Measurements from ENCODE around the gene HASPIN. TPM values are rescaled to one million over a fixed set of nuclear protein-coding genes. Genes with fewer than 3 reads are reported as not detected.

The HASPIN gene
- total RNA-seq, 4 donors from 2014 or later: 0.13 to 0.23 TPM; not detected in 2

DNA sequence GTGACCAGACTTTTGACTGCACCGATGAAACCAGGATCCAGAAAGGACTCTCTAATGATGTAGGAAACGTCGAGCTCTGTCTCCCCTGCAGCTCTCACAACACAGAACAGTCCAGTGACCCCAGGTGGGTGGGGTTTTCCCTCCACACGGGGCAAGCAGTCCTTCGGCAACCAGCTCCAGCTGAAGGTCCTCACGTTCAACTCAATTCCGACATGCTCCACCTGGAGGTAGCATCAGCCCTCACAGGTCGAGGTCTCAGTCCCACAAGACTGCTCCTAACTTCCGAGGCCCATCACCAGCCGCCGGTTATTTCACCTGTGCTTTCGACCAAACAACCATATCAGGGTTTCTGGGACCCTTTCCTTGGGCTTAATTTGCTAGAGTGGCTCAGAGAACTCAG, 49.1 kb downstream of the HASPIN start:
- intact Hi-C loops (cut with DNase I): no loop called here

DNA sequence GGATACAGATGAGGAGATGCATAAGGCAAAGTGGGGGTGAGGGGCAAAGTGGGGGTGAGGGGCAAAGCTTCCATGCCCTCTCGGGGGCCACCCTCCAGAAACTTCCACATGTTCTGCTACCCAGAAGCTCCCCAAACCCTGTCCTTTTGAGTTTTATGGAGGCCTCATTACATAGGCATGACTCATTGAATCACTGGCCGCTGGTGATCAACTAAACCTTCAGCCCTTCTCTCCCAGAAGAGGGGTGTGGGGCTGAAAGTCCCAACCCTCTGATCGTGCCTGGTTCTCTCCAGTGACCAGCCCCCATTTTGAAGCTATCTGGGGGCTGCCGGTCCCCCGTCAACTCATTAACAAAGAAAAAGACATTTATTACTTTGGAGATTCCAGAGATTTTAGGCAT, 49.8 kb downstream of the HASPIN start:
- Histone ChIP-seq H3K9me3 (no peaks in the 10 kb centered on the region), H3K36me3 (no peaks in the 10 kb centered on the region), H3K4me3 (no peak overlapping the region), H3K4me1 (no peaks in the 10 kb centered on the region), H3K27me3 (peaks cover 0 to 14% (median 0%) of the 10 kb centered on the region in 4 donors), H3K27ac (replicated peaks in 1 of 4) (no peak overlapping the region)
- no peak for DNase-seq (ENCODE audit: extremely low spot score)
- WGBS: 81% methylated on average over 5 of the region's 5 CpGs
- TF ChIP-seq, protein P1, sequence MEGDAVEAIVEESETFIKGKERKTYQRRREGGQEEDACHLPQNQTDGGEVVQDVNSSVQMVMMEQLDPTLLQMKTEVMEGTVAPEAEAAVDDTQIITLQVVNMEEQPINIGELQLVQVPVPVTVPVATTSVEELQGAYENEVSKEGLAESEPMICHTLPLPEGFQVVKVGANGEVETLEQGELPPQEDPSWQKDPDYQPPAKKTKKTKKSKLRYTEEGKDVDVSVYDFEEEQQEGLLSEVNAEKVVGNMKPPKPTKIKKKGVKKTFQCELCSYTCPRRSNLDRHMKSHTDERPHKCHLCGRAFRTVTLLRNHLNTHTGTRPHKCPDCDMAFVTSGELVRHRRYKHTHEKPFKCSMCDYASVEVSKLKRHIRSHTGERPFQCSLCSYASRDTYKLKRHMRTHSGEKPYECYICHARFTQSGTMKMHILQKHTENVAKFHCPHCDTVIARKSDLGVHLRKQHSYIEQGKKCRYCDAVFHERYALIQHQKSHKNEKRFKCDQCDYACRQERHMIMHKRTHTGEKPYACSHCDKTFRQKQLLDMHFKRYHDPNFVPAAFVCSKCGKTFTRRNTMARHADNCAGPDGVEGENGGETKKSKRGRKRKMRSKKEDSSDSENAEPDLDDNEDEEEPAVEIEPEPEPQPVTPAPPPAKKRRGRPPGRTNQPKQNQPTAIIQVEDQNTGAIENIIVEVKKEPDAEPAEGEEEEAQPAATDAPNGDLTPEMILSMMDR (IDR thresholded peaks at IDR 0.05): no peak
- no peak for TF ChIP-seq POLR2AphosphoS5 (IDR thresholded peaks at IDR 0.05)
- TF ChIP-seq EP300 (IDR thresholded peaks at IDR 0.05): no peak
- no peak for TF ChIP-seq POLR2A (IDR thresholded peaks at IDR 0.05; ENCODE audit: low read depth)
- intact Hi-C loops (cut with DNase I): no loop called here

More for the DNA sequence above, 49.1 kb downstream of the HASPIN start:
- no peaks in the 10 kb centered on the region for H3K36me3 ChIP-seq
- TF ChIP-seq, protein P1 (IDR thresholded peaks at IDR 0.05): no peak
- H3K27me3 ChIP-seq: peaks cover 0 to 14% (median 0%) of the 10 kb centered on the region in 4 donors
- DNase-seq (ENCODE audit: extremely low spot score): no peak
- H3K4me3 ChIP-seq: no peak overlapping the region
- 73% methylated on average over 12 of the region's 12 CpGs for WGBS
- peaks cover 0 to 5% (median under 1%) of the 10 kb centered on the region in 4 donors for H3K9me3 ChIP-seq
- H3K4me1 ChIP-seq: no peaks in the 10 kb centered on the region
- no peak overlapping the region for H3K27ac ChIP-seq (replicated peaks in 1 of 4)

DNA sequence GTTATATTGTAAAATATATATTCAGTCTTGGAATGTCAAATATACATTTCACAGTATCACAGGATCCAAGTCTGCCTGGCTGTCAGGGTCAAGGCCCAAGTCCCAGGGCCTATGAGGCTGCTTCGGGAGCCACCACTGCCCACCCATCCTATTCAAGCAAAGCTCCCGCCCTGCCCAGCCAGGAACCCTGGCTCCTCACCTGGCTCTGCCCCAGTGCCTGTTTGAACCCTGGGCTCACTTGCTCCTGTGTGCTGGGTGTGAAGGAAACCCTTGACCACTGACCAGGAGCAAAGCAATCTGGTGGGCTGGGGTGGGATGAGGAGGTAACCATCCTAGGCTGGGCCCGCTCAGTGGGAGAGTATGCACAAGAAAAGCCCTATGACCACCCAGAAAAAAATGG, 50.3 kb downstream of the HASPIN start:
- 100% methylated on average over 3 of the region's 3 CpGs for WGBS
- H3K27me3 ChIP-seq: peaks cover 0 to 14% (median 0%) of the 10 kb centered on the region in 4 donors
- no peak for DNase-seq (ENCODE audit: extremely low spot score)

More for the DNA sequence above, 50.3 kb downstream of the HASPIN start:
- Histone ChIP-seq H3K4me1 (no peaks in the 10 kb centered on the region), H3K4me3 (no peak overlapping the region), H3K36me3 (no peaks in the 10 kb centered on the region), H3K27ac (replicated peaks in 1 of 4) (no peak overlapping the region), H3K9me3 (no peaks in the 10 kb centered on the region)
- TF ChIP-seq POLR2A (IDR thresholded peaks at IDR 0.05; ENCODE audit: low read depth) (no peak), POLR2AphosphoS5 (IDR thresholded peaks at IDR 0.05) (no peak)
- TF ChIP-seq, protein P1 (IDR thresholded peaks at IDR 0.05): no peak
- intact Hi-C loops (cut with DNase I): no loop called here

Other genes with a start within 250 kb of the HASPIN start
- 1 to 10 TPM; 1.7 to 2.9 (median 2.5) TPM for gene ASPA, start 247.9 kb upstream of the HASPIN start, total RNA-seq
- under 1 TPM; 0.26 to 0.83 (median 0.45) TPM for gene TRPV3, start 166.1 kb upstream of the HASPIN start, total RNA-seq
- 1 to 10 TPM; 2.0 to 5.0 (median 3.1) TPM for gene TRPV1, start 114.5 kb upstream of the HASPIN start, total RNA-seq
- gene SHPK, start 87.7 kb upstream of the HASPIN start, total RNA-seq: 10 to 100 TPM in 1 of 4 donors, 1 to 10 TPM in 3; 5.0 to 10.7 (median 5.6) TPM
- gene CTNS, start 87.1 kb upstream of the HASPIN start, total RNA-seq: 10 to 100 TPM; 10.4 to 20.3 (median 15.5) TPM
- 100 to 1,000 TPM in 3 of 4 donors, 10 to 100 TPM in 1; 98.0 to 175 (median 115) TPM for gene TAX1BP3, start 55.3 kb upstream of the HASPIN start, total RNA-seq
- 10 to 100 TPM; 15.8 to 38.2 (median 23.6) TPM for gene EMC6, start 55.1 kb upstream of the HASPIN start, total RNA-seq
- gene P2RX5, start 27.7 kb upstream of the HASPIN start, total RNA-seq: 1 to 10 TPM in 2 of 4 donors, under 1 TPM in 2; 0.19 to 1.5 (median 1.0) TPM
- gene ITGAE, start 77.3 kb downstream of the HASPIN start, total RNA-seq: 10 to 100 TPM; 16.1 to 29.5 (median 21.4) TPM
- gene NCBP3, start 122.3 kb downstream of the HASPIN start, total RNA-seq: 10 to 100 TPM; 15.0 to 33.9 (median 21.9) TPM
- 1 to 10 TPM; 2.9 to 8.8 (median 4.4) TPM for gene CAMKK1, start 169.2 kb downstream of the HASPIN start, total RNA-seq
- 10 to 100 TPM in 2 of 4 donors, 1 to 10 TPM in 2; 3.7 to 26.0 (median 10.2) TPM for gene P2RX1, start 192.6 kb downstream of the HASPIN start, total RNA-seq
- gene ATP2A3, start 240.5 kb downstream of the HASPIN start, total RNA-seq: 10 to 100 TPM; 17.9 to 35.4 (median 24.8) TPM

Measured in esophagus muscularis mucosa (tissue), 4 donors.